Ovary (tissue), 9 donors: ENCODE data around the gene PRSS2. TPM values are rescaled to one million over a fixed set of nuclear protein-coding genes. Genes with fewer than 3 reads are reported as not detected.
"Not testable (repeated sequence)": the region's sequence is repeated elsewhere in the genome, so short reads cannot be mapped to it uniquely, and the experiment has no call there.

ENCODE experiments used
- DNase-seq, 5 donors: peaks; one replicate each; pipeline ENCODE4 v3.0.0-alpha.2; 2019 to 2020
- H3K27ac ChIP-seq, 2 donors: fragments of 200-600 bp; one replicate each; pipeline versions ENCODE4 v1.5.1 to v1.8.0; 2019 to 2022
- H3K27me3 ChIP-seq: fragments of 200-600 bp; one replicate; pipeline ENCODE4 v1.8.0; 2022
- H3K36me3 ChIP-seq: fragments of 200-600 bp; sonication (generic); one replicate; pipeline ENCODE4 v1.5.1; 2019
- H3K4me1 ChIP-seq: one replicate; pipeline ENCODE4 v1.8.1; 2013; ENCODE audit warnings: mild to moderate bottlenecking, moderate library complexity; ENCODE audit not compliant: insufficient read depth
- H3K4me3 ChIP-seq: fragments of 200-600 bp; sonication (generic); one replicate; pipeline ENCODE4 v1.5.1; 2017
- H3K9me3 ChIP-seq, 2 donors: fragments of 200-600 bp in 1 of 2; sonication (generic) in 1 of 2; one replicate each; pipeline versions ENCODE4 v1.5.1 to v1.8.1; 2013 to 2019; ENCODE audit warnings: mild to moderate bottlenecking in 1 of 2, moderate library complexity in 1 of 2
- EP300 ChIP-seq: sonication (generic); formaldehyde crosslinking; IDR thresholded peaks from one replicate; pipeline ENCODE4 v1.6.1; 2017; ENCODE audit warnings: antibody characterized with exemption
- POLR2A ChIP-seq: fragments of 450-650 bp; IDR thresholded peaks from one replicate; pipeline ENCODE4 v1.6.1; 2017; ENCODE audit warnings: antibody characterized with exemption, mild to moderate bottlenecking, moderate library complexity
- WGBS, 3 donors: extraction: QIAGEN DNeasy Blood & Tissue Kit in 1 of 3; methylation state at CpG; one replicate each; pipeline versions ENCODE4 v1.1.5 to v1.1.7; 2013 to 2017; 5-methylcytosine and 5-hydroxymethylcytosine counted together
- intact Hi-C, 4 donors: fragments of 100-400 bp; cut with DNase I; formaldehyde crosslinking; loops; one replicate each; pipeline versions ENCODE4 v1.11.0 to v1.15.1; 2022 to 2023
- polyA plus RNA-seq, 2 donors: library from polyadenylated mRNA; stranded (reverse); fragments of 200-250 nt in 1 of 2; fragments of 350-450 nt in 1 of 2; fragmentation: Illumina TruSeq in 1 of 2; extraction: RNeasy Lipid Tissue Mini Kit (QIAGEN cat#74804) in 1 of 2; gene quantifications; one replicate each; pipeline ENCODE4 v1.2.3, GENCODE V29; 2013 to 2014
- total RNA-seq, 7 donors: library from RNA; depleted of rRNA in 2 of 7; stranded (reverse); fragments of >200 nt in 2 of 7; fragmentation: NEBNext Ultra II Directional in 3 of 7; extraction: Animal tissue kit (Norgen Biotek cat#: 25700) in 3 of 7; gene quantifications; one replicate each; pipeline versions ENCODE4 v1.1.0 to v1.2.4, GENCODE V29; 2016 to 2023
- TF ChIP-seq, protein P1 (sequence below), 3 donors: fragments of 450-650 bp in 2 of 3; fragments of 200-600 bp in 1 of 3; IDR thresholded peaks; one replicate each; pipeline versions ENCODE4 v1.5.1 to v1.8.0; 2016 to 2022; ENCODE audit warnings: antibody characterized with exemption in 3 of 3, mild to moderate bottlenecking in 1 of 3
- donor health status: DM: no; HTN: no; CAD: no; lungs with moderate emphysema.
- donor health status: DM: no; HTN: no; CAD: no.
- donor health status: Bipolar disorder and iron deficiency.
- donor health status: DM: yes; HTN: yes; CAD: no.
- donor health status: DM: no; HTN: no; CAD: no.
- donor health status: DM: yes; HTN: yes; CAD: no.

The PRSS2 gene
- total and polyA plus RNA-seq, 9 donors = 1.4 to 90.0 (median 4.3) TPM; not detected in 3

GRCh38 chr7:142745745-142746144 is 25.0 kb upstream of the PRSS2 start:
- 77 to 80% (median 80%) methylated on average over 4 of the region's 4 CpGs for WGBS, 3 donors
- no peaks in the 10 kb centered on the region for H3K27me3 ChIP-seq
- peaks cover 1% of the 10 kb centered on the region for H3K4me1 ChIP-seq
- TF ChIP-seq EP300 = no peak
- TF ChIP-seq, protein P1, sequence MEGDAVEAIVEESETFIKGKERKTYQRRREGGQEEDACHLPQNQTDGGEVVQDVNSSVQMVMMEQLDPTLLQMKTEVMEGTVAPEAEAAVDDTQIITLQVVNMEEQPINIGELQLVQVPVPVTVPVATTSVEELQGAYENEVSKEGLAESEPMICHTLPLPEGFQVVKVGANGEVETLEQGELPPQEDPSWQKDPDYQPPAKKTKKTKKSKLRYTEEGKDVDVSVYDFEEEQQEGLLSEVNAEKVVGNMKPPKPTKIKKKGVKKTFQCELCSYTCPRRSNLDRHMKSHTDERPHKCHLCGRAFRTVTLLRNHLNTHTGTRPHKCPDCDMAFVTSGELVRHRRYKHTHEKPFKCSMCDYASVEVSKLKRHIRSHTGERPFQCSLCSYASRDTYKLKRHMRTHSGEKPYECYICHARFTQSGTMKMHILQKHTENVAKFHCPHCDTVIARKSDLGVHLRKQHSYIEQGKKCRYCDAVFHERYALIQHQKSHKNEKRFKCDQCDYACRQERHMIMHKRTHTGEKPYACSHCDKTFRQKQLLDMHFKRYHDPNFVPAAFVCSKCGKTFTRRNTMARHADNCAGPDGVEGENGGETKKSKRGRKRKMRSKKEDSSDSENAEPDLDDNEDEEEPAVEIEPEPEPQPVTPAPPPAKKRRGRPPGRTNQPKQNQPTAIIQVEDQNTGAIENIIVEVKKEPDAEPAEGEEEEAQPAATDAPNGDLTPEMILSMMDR (IDR thresholded peaks at IDR 0.05) = no peak
- no peak for TF ChIP-seq POLR2A
- no peaks in the 10 kb centered on the region for H3K9me3 ChIP-seq
- intact Hi-C loops = no loop called here
- H3K27ac ChIP-seq = no peak overlapping the region
- H3K36me3 ChIP-seq = no peaks in the 10 kb centered on the region
- no peak overlapping the region for H3K4me3 ChIP-seq
- DNase-seq = no peak

- no peaks in the 10 kb centered on the region for H3K9me3 ChIP-seq
- peaks cover 1% of the 10 kb centered on the region for H3K4me1 ChIP-seq
- WGBS, 3 donors = 88 to 94% (median 91%) methylated on average over 3 of the region's 3 CpGs
- H3K27me3 ChIP-seq = no peaks in the 10 kb centered on the region
- intact Hi-C loops = no loop called here
- no peak overlapping the region for H3K4me3 ChIP-seq
- TF ChIP-seq, protein P1 (IDR thresholded peaks at IDR 0.05) = no peak
- DNase-seq = no peak
- no peak overlapping the region for H3K27ac ChIP-seq
- H3K36me3 ChIP-seq = no peaks in the 10 kb centered on the region
Measured at GRCh38 chr7:142746264-142746663, 24.5 kb upstream of the PRSS2 start.

- H3K27me3 ChIP-seq, H3K27ac ChIP-seq, H3K4me3 ChIP-seq, H3K36me3 ChIP-seq, H3K9me3 ChIP-seq, intact Hi-C loops, DNase-seq, H3K4me1 ChIP-seq: not testable (repeated sequence)
- WGBS, 3 donors = 85 to 95% (median 94%) methylated on average over 2 of the region's 2 CpGs
Measured at GRCh38 chr7:142748410-142748809, 22.4 kb upstream of the PRSS2 start.

GRCh38 chr7:142749218-142749993 is 21.4 kb upstream of the PRSS2 start, which contains the start of gene PRSS1:
Gene PRSS1, plus strand, starts transcription at chr7:142749472. Its CDS starts 13 bp downstream, at chr7:142749485.
- no peak for DNase-seq
- H3K27me3 ChIP-seq = no peaks in the 10 kb centered on the region
- 71 to 77% (median 72%) methylated on average over 11 of the region's 11 CpGs for WGBS, 3 donors

GRCh38 chr7:142750321-142750938 is 20.3 kb upstream of the PRSS2 start:
- no peaks in the 10 kb centered on the region for H3K4me1 ChIP-seq
- no peaks in the 10 kb centered on the region for H3K36me3 ChIP-seq
- TF ChIP-seq, protein P1 (IDR thresholded peaks at IDR 0.05) = no peak
- no peak for TF ChIP-seq EP300
- TF ChIP-seq POLR2A = no peak
- H3K4me3 ChIP-seq = no peak overlapping the region
- no peak for DNase-seq
- H3K9me3 ChIP-seq = no peaks in the 10 kb centered on the region
- H3K27me3 ChIP-seq = no peaks in the 10 kb centered on the region
- no peak overlapping the region for H3K27ac ChIP-seq
- intact Hi-C loops = no loop called here
- WGBS, 3 donors = 73 to 90% (median 78%) methylated on average over 9 of the region's 9 CpGs

More at GRCh38 chr7:142749218-142749993, 21.4 kb upstream of the PRSS2 start, which contains the start of gene PRSS1:
- Histone ChIP-seq H3K4me1 (no peaks in the 10 kb centered on the region), H3K9me3 (no peaks in the 10 kb centered on the region), H3K36me3 (no peaks in the 10 kb centered on the region), H3K4me3 (no peak within 1 kb of the TSS), H3K27ac (no peak within 1 kb of the TSS)
- TF ChIP-seq POLR2A (no peak), EP300 (no peak)
- intact Hi-C loops = no loop called here

DNA sequence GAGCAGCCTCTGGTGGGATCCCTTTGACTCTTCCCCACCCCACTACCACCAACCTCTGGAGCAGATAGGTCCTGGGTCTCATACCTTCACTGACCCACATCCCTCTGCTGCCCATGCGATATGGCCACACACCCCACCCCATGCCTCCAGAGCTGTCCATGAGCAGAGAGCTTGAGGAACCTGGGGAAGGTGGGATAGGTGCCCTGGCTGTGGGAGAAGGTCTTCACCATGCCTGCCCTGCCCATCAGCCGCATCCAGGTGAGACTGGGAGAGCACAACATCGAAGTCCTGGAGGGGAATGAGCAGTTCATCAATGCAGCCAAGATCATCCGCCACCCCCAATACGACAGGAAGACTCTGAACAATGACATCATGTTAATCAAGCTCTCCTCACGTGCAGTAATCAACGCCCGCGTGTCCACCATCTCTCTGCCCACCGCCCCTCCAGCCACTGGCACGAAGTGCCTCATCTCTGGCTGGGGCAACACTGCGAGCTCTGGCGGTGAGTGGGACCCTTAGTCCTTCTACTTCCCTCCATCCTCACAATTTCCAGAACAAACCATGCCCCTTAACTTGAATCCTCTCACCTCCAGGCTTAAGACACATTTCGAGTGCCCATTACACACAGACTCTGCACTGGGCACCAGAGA is 19.1 kb upstream of the PRSS2 start:
- H3K27ac ChIP-seq, H3K4me3 ChIP-seq, H3K27me3 ChIP-seq, DNase-seq, H3K9me3 ChIP-seq, intact Hi-C loops, H3K4me1 ChIP-seq, H3K36me3 ChIP-seq: not testable (repeated sequence)
- 92 to 97% (median 96%) methylated on average over 14 of the region's 14 CpGs for WGBS, 3 donors
